ENCODE results near the gene ITIH3.

Gene ITIH3

GRCh38 chr3:52781741-52782140 is 12.9 kb upstream of the ITIH3 start:
- DNase-seq: no peak

GRCh38 chr3:52782412-52783210 is 12.0 kb upstream of the ITIH3 start:
- no peak for DNase-seq

GRCh38 chr3:52783211-52783555 is 11.4 kb upstream of the ITIH3 start:
- DNase-seq: no peak

- DNase-seq: no peak
Observed at GRCh38 chr3:52784021-52784621, 10.5 kb upstream of the ITIH3 start.

- DNase-seq: no peak
Observed at GRCh38 chr3:52784931-52785590, 9.5 kb upstream of the ITIH3 start.

GRCh38 chr3:52786330-52787215 is 8.0 kb upstream of the ITIH3 start:
- no peak for DNase-seq

GRCh38 chr3:52787246-52787645 is 7.3 kb upstream of the ITIH3 start:
- no peak for DNase-seq

GRCh38 chr3:52787672-52788625 is 6.6 kb upstream of the ITIH3 start:
- DNase-seq: no peak

- no peak for DNase-seq
Observed at GRCh38 chr3:52788890-52789745, 5.5 kb upstream of the ITIH3 start.

GRCh38 chr3:52789746-52790040 is 4.9 kb upstream of the ITIH3 start:
- DNase-seq: no peak

- DNase-seq: no peak
Observed at GRCh38 chr3:52790337-52790736, 4.3 kb upstream of the ITIH3 start.

- no peak for DNase-seq
Observed at GRCh38 chr3:52790741-52791140, 3.9 kb upstream of the ITIH3 start.

GRCh38 chr3:52791366-52791765 is 3.2 kb upstream of the ITIH3 start:
- no peak for DNase-seq

- no peak for DNase-seq
Observed at GRCh38 chr3:52791928-52792327, 2.7 kb upstream of the ITIH3 start.

GRCh38 chr3:52792413-52792812 is 2.2 kb upstream of the ITIH3 start:
- DNase-seq: no peak

- no peak for DNase-seq
Observed at GRCh38 chr3:52792961-52793695, 1.5 kb upstream of the ITIH3 start.

GRCh38 chr3:52793702-52794611 is 639 bp upstream of the ITIH3 start:
- DNase-seq: no peak

GRCh38 chr3:52795298-52795900 is 803 bp downstream of the ITIH3 start:
- DNase-seq: no peak

- no peak for DNase-seq
Observed at GRCh38 chr3:52796411-52796810, 1.8 kb downstream of the ITIH3 start.
